Endothelial cell of umbilical vein (primary cell): Measurements from ENCODE around the gene GPS1. TPM values are rescaled to one million over a fixed set of nuclear protein-coding genes. Genes with fewer than 3 reads are reported as not detected.

Source experiments
- BruUV-seq: library from RNA; stranded (reverse); fragments of 400-500 nt; replicated peaks from 2 replicates; lab custom pipeline; 2021; lab: Mats Ljungman, UMichigan
- CTCF ChIA-PET: fragments of 300-600, 350-600 bp; sonication (Branson Sonifier 250); formaldehyde crosslinking; loops from one replicate; lab custom pipeline; 2021; ENCODE audit warnings: antibody characterized with exemption, inconsistent platforms; lab: Charles Lee
- POLR2A ChIA-PET: fragments of 300-600, 350-600 bp; sonication (Branson Sonifier 250); formaldehyde crosslinking; loops from one replicate; lab custom pipeline; 2021; ENCODE audit warnings: antibody characterized with exemption, inconsistent platforms; lab: Charles Lee
- DNase-seq: peaks from one replicate; pipeline ENCODE4 v3.0.0-alpha.2; 2011; ENCODE audit warnings: low read depth, low spot score
- FAIRE-seq: peaks from 2 replicates; lab custom pipeline; 2011; peaks lifted over from hg19 to GRCh38; lab: Jason Lieb, UNC
- H2AFZ ChIP-seq: 2 replicates; pipeline ENCODE4 v1.6.0; 2012; ENCODE audit warnings: low read depth, low read length, control low read depth, inconsistent platforms
- H3K27ac ChIP-seq: 2 replicates; pipeline ENCODE4 v1.5.1; 2011; ENCODE audit warnings: low read depth, mild to moderate bottlenecking, control low read depth, low read length, moderate library complexity; ENCODE audit not compliant: insufficient read depth
- H3K27me3 ChIP-seq, 2 experiments: 2 replicates each; pipeline versions ENCODE4 v1.6.0 to v1.6.1; 2011; ENCODE audit warnings: low read length in 2 of 2, mixed read lengths in 1 of 2; ENCODE audit not compliant: control insufficient read depth in 2 of 2, insufficient read depth in 2 of 2
- H3K36me3 ChIP-seq, 2 experiments: 2 replicates in 1 of 2; 3 replicates in 1 of 2; pipeline ENCODE4 v1.5.1; 2011; ENCODE audit warnings: low read length in 2 of 2, mild to moderate bottlenecking in 1 of 2, moderate library complexity in 1 of 2; ENCODE audit not compliant: control insufficient read depth in 2 of 2, insufficient read depth in 2 of 2; ENCODE audit errors: extremely low read depth in 1 of 2
- H3K4me1 ChIP-seq: 3 replicates; pipeline ENCODE4 v1.5.1; 2011; ENCODE audit warnings: mild to moderate bottlenecking, low read length; ENCODE audit not compliant: control insufficient read depth, insufficient read depth; ENCODE audit errors: extremely low read depth
- H3K4me2 ChIP-seq: 2 replicates; pipeline ENCODE4 v1.6.1; 2011; ENCODE audit warnings: low read length, control low read depth, mixed read lengths; ENCODE audit not compliant: insufficient read depth
- H3K4me3 ChIP-seq, 3 experiments: fragments of 200-600 bp in 1 of 3; sonication (generic), shearing (Covaris generic) in 1 of 3; replicated peaks in 1 of 3; 2 replicates each; pipeline ENCODE4 v1.5.1; 2011 to 2016; ENCODE audit warnings: control low read depth in 3 of 3, low read length in 3 of 3, mild to moderate bottlenecking in 2 of 3, inconsistent platforms in 1 of 3, low read depth in 1 of 3, moderate library complexity in 1 of 3; ENCODE audit not compliant: insufficient read depth in 1 of 3
- H3K79me2 ChIP-seq: 2 replicates; pipeline ENCODE4 v1.6.0; 2012; ENCODE audit warnings: low read length, inconsistent platforms; ENCODE audit not compliant: control insufficient read depth, insufficient read depth
- H3K9ac ChIP-seq: replicated peaks from 2 replicates; pipeline ENCODE3; 2011; ENCODE audit warnings: low read length, control low read depth; ENCODE audit not compliant: insufficient read depth; ENCODE audit errors: extremely low read depth
- H3K9me1 ChIP-seq: replicated peaks from 3 replicates; pipeline ENCODE4 v1.6.0; 2011; ENCODE audit warnings: mild to moderate bottlenecking, low read length; ENCODE audit not compliant: control insufficient read depth, insufficient read depth; ENCODE audit errors: extremely low read depth
- H3K9me3 ChIP-seq: replicated peaks from 2 replicates; pipeline ENCODE4 v1.5.1; 2012; ENCODE audit warnings: low read length, inconsistent platforms; ENCODE audit not compliant: control insufficient read depth, insufficient read depth
- H4K20me1 ChIP-seq: replicated peaks from 2 replicates; pipeline ENCODE3; 2011; ENCODE audit warnings: mild to moderate bottlenecking, low read length; ENCODE audit not compliant: control insufficient read depth, insufficient read depth; ENCODE audit errors: extremely low read depth
- CTCF ChIP-seq, 2 donors: IDR thresholded peaks; 1 replicate in 1 of 2; 2 replicates in 1 of 2; pipeline ENCODE4 v1.5.1; 2011; ENCODE audit warnings: low read length in 2 of 2, mild to moderate bottlenecking in 2 of 2, moderate library complexity in 2 of 2, control low read depth in 1 of 2, inconsistent platforms in 1 of 2, low read depth in 1 of 2; ENCODE audit not compliant: insufficient read depth in 1 of 2; ENCODE audit errors: extremely low read depth in 1 of 2
- EZH2 ChIP-seq: IDR thresholded peaks from 2 replicates; pipeline ENCODE4 v1.6.1; 2012; ENCODE audit warnings: borderline replicate concordance, low read depth, mild to moderate bottlenecking, moderate library complexity, low read length, inconsistent platforms; ENCODE audit not compliant: severe bottlenecking
- FOS ChIP-seq: IDR thresholded peaks from 2 replicates; pipeline ENCODE4 v1.6.1; 2011; ENCODE audit warnings: mild to moderate bottlenecking, low read length, moderate library complexity, borderline replicate concordance; ENCODE audit not compliant: insufficient read depth
- GATA2 ChIP-seq: IDR thresholded peaks from 2 replicates; pipeline ENCODE4 v1.7.0; 2011; ENCODE audit warnings: low read depth, mild to moderate bottlenecking, moderate library complexity, mixed read lengths, low read length; ENCODE audit not compliant: insufficient read length, insufficient read depth
- JUN ChIP-seq: IDR thresholded peaks from 2 replicates; pipeline ENCODE4 v1.6.1; 2011; ENCODE audit warnings: borderline replicate concordance, low read depth; ENCODE audit not compliant: insufficient read length, insufficient read depth
- MYC ChIP-seq: IDR thresholded peaks from one replicate; pipeline ENCODE4 v1.6.1; 2011; ENCODE audit warnings: mild to moderate bottlenecking, low read depth, low read length
- POLR2A ChIP-seq: IDR thresholded peaks from 2 replicates; pipeline ENCODE4 v1.6.1; 2012; ENCODE audit warnings: low read depth, mild to moderate bottlenecking, control low read depth, low read length
- POLR2AphosphoS5 ChIP-seq: IDR thresholded peaks from 2 replicates; pipeline ENCODE4 v1.6.1; 2012; ENCODE audit warnings: low read depth, mild to moderate bottlenecking, control low read depth, low read length, moderate library complexity; ENCODE audit not compliant: insufficient read depth
- dilution Hi-C: fragments of 300-500 bp; cut with MboI; formaldehyde crosslinking; loops from one replicate; pipeline ENCODE4 v1.15.0; 2019; ENCODE audit warnings: low sequenced_read_pairs; ENCODE audit not compliant: extremely low pct_ligation_motif_present
- intact Hi-C: fragments of 100-400 bp; cut with micrococcal nuclease; formaldehyde crosslinking; loops from one replicate; pipeline ENCODE4 v1.10.0; 2022
- polyA plus RNA-seq, 4 experiments: library from polyadenylated mRNA; depleted of rRNA in 3 of 4; stranded (reverse) in 3 of 4; unstranded in 1 of 4; fragments of >200 nt; gene quantifications; 2 replicates each; pipeline versions ENCODE4 v1.2.1 to v1.2.3, GENCODE V29; 2011 to 2012; ENCODE audit warnings: missing spikeins in 1 of 4
- total RNA-seq: library from RNA; stranded (reverse); gene quantifications from 2 replicates; pipeline ENCODE4 v1.2.3, GENCODE V29; 2021
- TF ChIP-seq, protein P1 (sequence below): IDR thresholded peaks from 2 replicates; pipeline ENCODE4 v1.6.1; 2011; ENCODE audit not compliant: insufficient read depth, insufficient read length

The GPS1 gene
- total and polyA plus RNA-seq, 2 donors (not counting 3 experiments of a cell fraction or from before 2014, with no cell fraction given), result 116 to 178 TPM

DNA sequence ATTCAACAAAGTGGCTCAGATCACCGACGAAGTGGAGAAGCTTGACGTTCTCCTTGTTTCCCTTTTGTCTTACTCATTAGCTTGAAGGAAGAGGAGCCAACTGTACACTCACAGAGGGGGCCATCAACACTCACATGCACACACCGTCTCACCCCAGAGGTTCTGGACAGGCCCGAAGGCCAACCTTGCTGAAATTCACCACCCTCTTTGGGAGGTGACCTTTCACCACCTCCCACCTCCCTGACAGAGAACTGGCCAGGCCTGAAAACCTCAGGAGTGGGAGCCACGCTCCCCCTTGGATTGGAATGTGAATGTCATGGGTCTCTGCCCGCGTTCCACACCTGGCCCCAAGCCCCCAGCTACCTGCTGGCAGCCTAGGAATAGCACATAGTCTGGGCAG is 16.2 kb upstream of the GPS1 start:
- TF ChIP-seq POLR2A (no peak), MYC (no peak), EZH2 (no peak)
- no peak overlapping the region for H3K4me2 ChIP-seq
- no peaks in the 10 kb centered on the region for H3K9me1 ChIP-seq
- intact Hi-C loops, result loop anchor here (10.0 kb wide), 2 partner anchors 199 to 379 kb away; partner anchors contain the start of genes HEXD and OGFOD3
- peak; percentile 21 for FAIRE-seq
- no peaks in the 10 kb centered on the region for H4K20me1 ChIP-seq
- no peak for DNase-seq
- no peak overlapping the region for H3K9ac ChIP-seq
- no TSS peak for BruUV-seq
- no peak overlapping the region for H3K27ac ChIP-seq
- CTCF ChIA-PET, result interaction anchor here (1.1 kb wide), 1 partner anchor 12 kb away, joined by 6 read pairs; the partner anchor contains the start of genes CENPX and LRRC45
- peaks cover 7% of the 10 kb centered on the region for H3K79me2 ChIP-seq
- dilution Hi-C loops, result no loop called here
- POLR2A ChIA-PET, result no interaction called here
- peaks cover 16% of the 10 kb centered on the region for H3K4me1 ChIP-seq
- no peak overlapping the region for H3K4me3 ChIP-seq
- no peaks in the 10 kb centered on the region for H3K36me3 ChIP-seq
- H3K9me3 ChIP-seq, result no peaks in the 10 kb centered on the region
- no peak overlapping the region for H2AFZ ChIP-seq
- no peaks in the 10 kb centered on the region for H3K27me3 ChIP-seq

GRCh38 chr17:82035956-82036633 is 15.6 kb upstream of the GPS1 start:
- H4K20me1 ChIP-seq, result no peaks in the 10 kb centered on the region
- H3K9ac ChIP-seq, result peak overlapping the region; percentile 78
- POLR2A ChIA-PET, result no interaction called here
- BruUV-seq, result TSS peak; percentile 72
- no peak overlapping the region for H2AFZ ChIP-seq
- intact Hi-C loops (loop anchor here (2.0 to 10.0 kb wide), 3 partner anchors 17 to 379 kb away; partner anchors contain the start of genes HEXD and OGFOD3), dilution Hi-C loops (no loop called here)
- H3K4me3 ChIP-seq, result no peak overlapping the region
- no peaks in the 10 kb centered on the region for H3K9me3 ChIP-seq
- H3K27me3 ChIP-seq, result no peaks in the 10 kb centered on the region
- no peak for FAIRE-seq
- TF ChIP-seq CTCF (IDR thresholded peaks at IDR 0.05; ENCODE audit: extremely low read depth in 1 of 2, insufficient read depth in 1 of 2, low read depth in 1 of 2, low read length in 2 of 2) (no peak), POLR2AphosphoS5 (no peak), JUN (no peak), EZH2 (no peak), FOS (no peak), MYC (no peak), GATA2 (no peak), POLR2A (no peak)
- TF ChIP-seq, protein P1, sequence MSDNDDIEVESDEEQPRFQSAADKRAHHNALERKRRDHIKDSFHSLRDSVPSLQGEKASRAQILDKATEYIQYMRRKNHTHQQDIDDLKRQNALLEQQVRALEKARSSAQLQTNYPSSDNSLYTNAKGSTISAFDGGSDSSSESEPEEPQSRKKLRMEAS, result no peak
- H3K4me1 ChIP-seq, result peaks cover 13% of the 10 kb centered on the region
- no peak for DNase-seq
- CTCF ChIA-PET, result interaction anchor here (1.1 kb wide), 1 partner anchor 13 kb away, joined by 6 read pairs; the partner anchor contains the start of genes CENPX and LRRC45
- H3K9me1 ChIP-seq, result no peaks in the 10 kb centered on the region
- peak overlapping the region; percentile 67 for H3K4me2 ChIP-seq
- no peak overlapping the region for H3K27ac ChIP-seq
- no peaks in the 10 kb centered on the region for H3K36me3 ChIP-seq
- peaks cover 7% of the 10 kb centered on the region for H3K79me2 ChIP-seq
